Endodermal cell (in vitro differentiated cells): ENCODE measurements around the gene FRY. TPM values are rescaled to one million over a fixed set of nuclear protein-coding genes. Genes with fewer than 3 reads are reported as not detected.

Experiments used
- DNase-seq: peaks from one replicate; pipeline ENCODE4 v3.0.0-alpha.2; 2017
- H3K27ac ChIP-seq: 2 replicates; pipeline ENCODE4 v1.5.1; 2013; ENCODE audit warnings: mild to moderate bottlenecking, low read depth, low read length, moderate library complexity
- H3K27me3 ChIP-seq: 2 replicates; pipeline ENCODE4 v1.6.1; 2013; ENCODE audit warnings: mild to moderate bottlenecking, low read length, moderate library complexity; ENCODE audit not compliant: insufficient read depth, control insufficient read depth, poor library complexity, severe bottlenecking
- H3K36me3 ChIP-seq: 2 replicates; pipeline ENCODE4 v1.7.0; 2013; ENCODE audit warnings: mild to moderate bottlenecking, low read length, moderate library complexity; ENCODE audit not compliant: control insufficient read depth, insufficient read depth
- H3K4me1 ChIP-seq: one replicate; pipeline ENCODE4 v1.7.0; 2013; ENCODE audit warnings: low read length; ENCODE audit not compliant: control insufficient read depth, insufficient read depth
- H3K4me3 ChIP-seq: 2 replicates; pipeline ENCODE4 v1.5.1; 2013; ENCODE audit warnings: mild to moderate bottlenecking, low read length, moderate library complexity
- H3K9ac ChIP-seq: 2 replicates; pipeline ENCODE4 v1.6.1; 2013; ENCODE audit warnings: mild to moderate bottlenecking, low read length, moderate library complexity; ENCODE audit not compliant: poor library complexity, severe bottlenecking; ENCODE audit errors: extremely low read depth
- H3K9me3 ChIP-seq: 2 replicates; pipeline ENCODE4 v1.6.1; 2013; ENCODE audit warnings: mild to moderate bottlenecking, low read length, moderate library complexity; ENCODE audit not compliant: control insufficient read depth
- H3K27ac Mint-ChIP-seq: 2 replicates; pipeline ENCODE4 v1.8.0; 2020; ENCODE audit warnings: mixed read lengths
- H3K27me3 Mint-ChIP-seq: 2 replicates; pipeline ENCODE4 v1.8.0; 2021; ENCODE audit warnings: mild to moderate bottlenecking, mixed read lengths; ENCODE audit not compliant: insufficient read depth
- H3K36me3 Mint-ChIP-seq: 2 replicates; pipeline ENCODE4 v1.8.0; 2020; ENCODE audit warnings: low read depth, mixed read lengths
- H3K4me1 Mint-ChIP-seq: 2 replicates; pipeline ENCODE4 v1.8.0; 2020; ENCODE audit warnings: mixed read lengths
- H3K4me3 Mint-ChIP-seq: 2 replicates; pipeline ENCODE4 v1.8.0; 2020; ENCODE audit warnings: mild to moderate bottlenecking, moderate library complexity, mixed read lengths
- H3K9me3 Mint-ChIP-seq: 2 replicates; pipeline ENCODE4 v1.8.0; 2020; ENCODE audit warnings: mild to moderate bottlenecking, mixed read lengths
- CTCF ChIP-seq: fragments of 200-600 bp; sonication (generic); conservative IDR thresholded peaks from 2 replicates; pipeline ENCODE4 v1.5.0; 2021; ENCODE audit warnings: antibody characterized with exemption, mild to moderate bottlenecking
- WGBS, 2 experiments: methylation state at CpG; one replicate each; pipeline versions ENCODE4 v1.1.5 to v1.1.7; 2013; ENCODE audit warnings: missing lambda C conversion rate in 2 of 2, mixed read lengths in 1 of 2; ENCODE audit not compliant: insufficient coverage in 1 of 2, insufficient read length in 1 of 2; 5-methylcytosine and 5-hydroxymethylcytosine counted together
- total RNA-seq, 2 donors: library from RNA; stranded (reverse); fragmentation: NEBNext Ultra II Directional in 1 of 2; extraction: Animal tissue kit (Norgen Biotek cat#: 25700) in 1 of 2; gene quantifications; 2 replicates in 1 of 2; 3 replicates in 1 of 2; pipeline ENCODE4 v1.2.1, GENCODE V29; 2021

Gene FRY
- total RNA-seq, 2 donors from 2014 or later: 20.1 to 30.8 TPM

GRCh38 chr13:32174366-32174765, 142.8 kb downstream of the FRY start:
- peaks cover 5% of the 10 kb centered on the region for H3K36me3 Mint-ChIP-seq
- no peak for DNase-seq
- Histone ChIP-seq H3K36me3 (no peaks in the 10 kb centered on the region), H3K4me3 (no peak overlapping the region), H3K27ac (no peak overlapping the region), H3K9ac (no peak overlapping the region), H3K9me3 (no peaks in the 10 kb centered on the region), H3K27me3 (no peaks in the 10 kb centered on the region), H3K4me1 (peaks cover 5% of the 10 kb centered on the region)
- H3K9me3 Mint-ChIP-seq: no peaks in the 10 kb centered on the region
- TF ChIP-seq CTCF: no peak
- WGBS, 2 experiments: 84 to 89% methylated on average over 1 of the region's 1 CpG
- no peaks in the 10 kb centered on the region for H3K27me3 Mint-ChIP-seq
- peaks cover 9% of the 10 kb centered on the region for H3K4me1 Mint-ChIP-seq
- H3K4me3 Mint-ChIP-seq: no peak overlapping the region
- no peak overlapping the region for H3K27ac Mint-ChIP-seq

- H3K4me3 Mint-ChIP-seq: no peak overlapping the region
- H3K27ac Mint-ChIP-seq: no peak overlapping the region
- Histone ChIP-seq H3K4me1 (no peaks in the 10 kb centered on the region), H3K36me3 (no peaks in the 10 kb centered on the region), H3K9me3 (no peaks in the 10 kb centered on the region), H3K27ac (no peak overlapping the region), H3K9ac (no peak overlapping the region), H3K4me3 (no peak overlapping the region), H3K27me3 (no peaks in the 10 kb centered on the region)
- TF ChIP-seq CTCF: no peak
- H3K36me3 Mint-ChIP-seq: peaks cover 9% of the 10 kb centered on the region
- H3K4me1 Mint-ChIP-seq: no peaks in the 10 kb centered on the region
- H3K9me3 Mint-ChIP-seq: no peaks in the 10 kb centered on the region
- DNase-seq: no peak
- no peaks in the 10 kb centered on the region for H3K27me3 Mint-ChIP-seq
- 84 to 95% methylated on average over 4 to 5 of the region's 6 CpGs for WGBS, 2 experiments
Observed at GRCh38 chr13:32175307-32175706, 143.7 kb downstream of the FRY start.

GRCh38 chr13:32175943-32176342, 144.4 kb downstream of the FRY start:
- Mint-ChIP-seq H3K4me1 (no peaks in the 10 kb centered on the region), H3K27ac (no peak overlapping the region), H3K27me3 (no peaks in the 10 kb centered on the region), H3K4me3 (no peak overlapping the region), H3K9me3 (no peaks in the 10 kb centered on the region), H3K36me3 (peaks cover 9% of the 10 kb centered on the region)
- 73 to 80% methylated on average over 1 to 2 of the region's 2 CpGs for WGBS, 2 experiments
- no peak overlapping the region for H3K4me3 ChIP-seq
- no peaks in the 10 kb centered on the region for H3K4me1 ChIP-seq
- H3K9me3 ChIP-seq: no peaks in the 10 kb centered on the region
- DNase-seq: no peak
- no peak for TF ChIP-seq CTCF
- H3K9ac ChIP-seq: no peak overlapping the region
- H3K36me3 ChIP-seq: no peaks in the 10 kb centered on the region
- H3K27ac ChIP-seq: no peak overlapping the region
- H3K27me3 ChIP-seq: no peaks in the 10 kb centered on the region
